MM.1S (cell line): Measurements from ENCODE around the gene MTF1.

ENCODE experiments used
- CTCF ChIP-seq: fragments of 300-600 bp; sonication (generic); IDR thresholded peaks from 2 replicates; pipeline ENCODE4 v1.5.1; 2016; ENCODE audit warnings: antibody characterized with exemption, low read length, mixed read lengths
- EZH2 ChIP-seq: fragments of 300-600 bp; sonication (generic); optimal IDR thresholded peaks from 2 replicates; pipeline ENCODE3; 2017; ENCODE audit warnings: low read depth, mild to moderate bottlenecking, antibody characterized with exemption, low read length, mixed read lengths

GRCh38 chr1:37902983-37903382 is 43.6 kb upstream of the MTF1 start:
- TF ChIP-seq CTCF (no peak), EZH2 (no peak)
